AG04450 (cell line): Measurements from ENCODE around the gene TRPC6. TPM values are rescaled to one million over a fixed set of nuclear protein-coding genes. Genes with fewer than 3 reads are reported as not detected.

Source experiments
- CTCF ChIA-PET: fragments of 300-600, 350-600 bp; formaldehyde crosslinking; extraction: SDS; loops from one replicate; lab custom pipeline; 2022; ENCODE audit warnings: antibody characterized with exemption, inconsistent platforms; lab: Charles Lee
- POLR2A ChIA-PET: fragments of 350-600 bp; formaldehyde crosslinking; extraction: SDS; loops from one replicate; lab custom pipeline; 2021; ENCODE audit warnings: antibody characterized with exemption, inconsistent platforms; lab: Yijun Ruan, JAX
- DNase-seq: peaks from one replicate; pipeline ENCODE4 v3.0.0-alpha.2; 2011; ENCODE audit warnings: low read depth, low spot score
- H3K27ac ChIP-seq: one replicate; pipeline ENCODE4 v1.5.1; 2012; ENCODE audit warnings: low read depth, low read length, control low read depth
- H3K27me3 ChIP-seq: one replicate; pipeline ENCODE4 v1.6.0; 2012; ENCODE audit warnings: low read length; ENCODE audit not compliant: control insufficient read depth, insufficient read depth
- H3K4me3 ChIP-seq: 2 replicates; pipeline ENCODE4 v1.5.1; 2011; ENCODE audit warnings: mild to moderate bottlenecking, low read depth, low read length, control low read depth
- H3K9me3 ChIP-seq: 2 replicates; pipeline ENCODE4 v1.5.1; 2012; ENCODE audit warnings: low read length; ENCODE audit not compliant: control insufficient read depth, insufficient read depth
- CTCF ChIP-seq: IDR thresholded peaks from 2 replicates; pipeline ENCODE4 v1.5.1; 2011; ENCODE audit warnings: low read depth, low read length, control low read depth, inconsistent platforms
- polyA plus RNA-seq: library from polyadenylated mRNA; depleted of rRNA; stranded (reverse); fragments of >200 nt; gene quantifications from 2 replicates; pipeline ENCODE4 v1.2.3, GENCODE V29; 2011

TRPC6 gene
- polyA plus RNA-seq, 1 experiment, result 5.6 TPM

- Histone ChIP-seq H3K27me3 (no peaks in the 10 kb centered on the region), H3K4me3 (no peak overlapping the region), H3K27ac (no peak overlapping the region), H3K9me3 (no peaks in the 10 kb centered on the region)
- ChIA-PET CTCF (interaction anchor here (1.5 kb wide), 1 partner anchor 345 kb away, joined by 3 read pairs; no protein-coding TSS in a partner anchor), POLR2A (no interaction called here)
- DNase-seq, result no peak
- TF ChIP-seq CTCF, result no peak
Measured at GRCh38 chr11:101516546-101516945, 67.3 kb downstream of the TRPC6 start.

- ChIA-PET POLR2A (interaction anchor here (0.5 kb wide), 1 partner anchor 711 kb away, joined by 6 read pairs; no protein-coding TSS in a partner anchor), CTCF (no interaction called here)
- DNase-seq, result no peak
- Histone ChIP-seq H3K27ac (no peak overlapping the region), H3K9me3 (no peaks in the 10 kb centered on the region), H3K4me3 (no peak overlapping the region), H3K27me3 (no peaks in the 10 kb centered on the region)
- no peak for TF ChIP-seq CTCF
Measured at GRCh38 chr11:101511065-101511464, 72.7 kb downstream of the TRPC6 start.

GRCh38 chr11:101510591-101510990, 73.2 kb downstream of the TRPC6 start:
- Histone ChIP-seq H3K27ac (no peak overlapping the region), H3K4me3 (no peak overlapping the region), H3K9me3 (no peaks in the 10 kb centered on the region), H3K27me3 (no peaks in the 10 kb centered on the region)
- no peak for TF ChIP-seq CTCF
- ChIA-PET CTCF (interaction anchor here (0.6 kb wide), 1 partner anchor 648 kb away, joined by 4 read pairs; no protein-coding TSS in a partner anchor), POLR2A (interaction anchor here (0.5 kb wide), 1 partner anchor 712 kb away, joined by 6 read pairs; no protein-coding TSS in a partner anchor)
- DNase-seq, result no peak

- Histone ChIP-seq H3K27me3 (no peaks in the 10 kb centered on the region), H3K27ac (no peak overlapping the region), H3K9me3 (no peaks in the 10 kb centered on the region), H3K4me3 (no peak overlapping the region)
- DNase-seq, result no peak
- CTCF ChIA-PET, result no interaction called here
- TF ChIP-seq CTCF, result no peak
- POLR2A ChIA-PET, result no interaction called here
Measured at GRCh38 chr11:101509922-101510321, 73.9 kb downstream of the TRPC6 start.

GRCh38 chr11:101508370-101508769, 75.4 kb downstream of the TRPC6 start:
- ChIA-PET POLR2A (no interaction called here), CTCF (no interaction called here)
- TF ChIP-seq CTCF, result no peak

More at GRCh38 chr11:101508370-101508769, 75.4 kb downstream of the TRPC6 start:
- Histone ChIP-seq H3K9me3 (no peaks in the 10 kb centered on the region), H3K27me3 (no peaks in the 10 kb centered on the region), H3K4me3 (no peak overlapping the region), H3K27ac (no peak overlapping the region)
- DNase-seq, result no peak
